NCI-H1694 (cell line): ENCODE data around the gene SEC31A.
"Not testable (repeated sequence)": the region's sequence is repeated elsewhere in the genome, so short reads cannot be mapped to it uniquely, and the experiment has no call there.

Source experiments
- DNase-seq: peaks from one replicate; lab custom pipeline; 2025; lab: John Stamatoyannopoulos, UW

SEC31A gene

GRCh38 chr4:82833696-82834313, 57.1 kb downstream of the SEC31A start:
- DNase-seq: no peak

GRCh38 chr4:82833060-82833459, 57.9 kb downstream of the SEC31A start:
- DNase-seq: not testable (repeated sequence)

- no peak for DNase-seq
Measured at GRCh38 chr4:82825425-82825824, 65.5 kb downstream of the SEC31A start.

- DNase-seq: no peak
Measured at GRCh38 chr4:82823062-82823461, 67.9 kb downstream of the SEC31A start.

GRCh38 chr4:82820689-82821088, 70.3 kb downstream of the SEC31A start:
- DNase-seq: no peak

GRCh38 chr4:82818664-82819662, 72.0 kb downstream of the SEC31A start:
- no peak for DNase-seq

- DNase-seq: not testable (repeated sequence)
Measured at GRCh38 chr4:82816874-82817273, 74.1 kb downstream of the SEC31A start.

- no peak for DNase-seq
Measured at GRCh38 chr4:82814034-82814433, 76.9 kb downstream of the SEC31A start.

GRCh38 chr4:82811838-82812341, 79.1 kb downstream of the SEC31A start:
- no peak for DNase-seq

GRCh38 chr4:82811392-82811791, 79.6 kb downstream of the SEC31A start:
- DNase-seq: no peak

- DNase-seq: no peak
Measured at GRCh38 chr4:82810176-82810575, 80.8 kb downstream of the SEC31A start.

- DNase-seq: no peak
Measured at GRCh38 chr4:82809619-82810018, 81.3 kb downstream of the SEC31A start.

- DNase-seq: no peak
Measured at GRCh38 chr4:82803746-82804145, 87.2 kb downstream of the SEC31A start.

- no peak for DNase-seq
Measured at GRCh38 chr4:82802911-82803310, 88.0 kb downstream of the SEC31A start.

- DNase-seq: peak; percentile 10
Measured at GRCh38 chr4:82801910-82802521, 88.9 kb downstream of the SEC31A start.

GRCh38 chr4:82799006-82799881, 91.7 kb downstream of the SEC31A start:
- DNase-seq: no peak

GRCh38 chr4:82798168-82799005, 92.6 kb downstream of the SEC31A start, which contains the start of gene SCD5:
Gene SCD5 (minus strand): TSS chr4:82798796. CDS start chr4:82798537, 259 bp downstream.
- DNase-seq: peak; percentile 50

GRCh38 chr4:82797405-82798111, 93.4 kb downstream of the SEC31A start:
- DNase-seq: no peak

GRCh38 chr4:82797040-82797404, 93.9 kb downstream of the SEC31A start:
- no peak for DNase-seq
